HG03039 (cell line): ENCODE results near the gene SLC35E3.
A peak's percentile ranks its signal among the peaks of the same experiment; 100 is the strongest.

Experiments
- ATAC-seq: cut with Tn5 transposase; IDR thresholded peaks from one replicate; pipeline ENCODE4 v1.9.1; 2021; ENCODE audit warnings: mild to moderate bottlenecking, moderate library complexity; ENCODE audit not compliant: unreplicated experiment

SLC35E3 gene

GRCh38 chr12:68769941-68770340 lies 24.0 kb downstream of the SLC35E3 start:
- no peak for ATAC-seq

- ATAC-seq: no peak
Observed at GRCh38 chr12:68771223-68771925, 25.4 kb downstream of the SLC35E3 start.

- no peak for ATAC-seq
Observed at GRCh38 chr12:68772714-68773113, 26.7 kb downstream of the SLC35E3 start.

GRCh38 chr12:68773582-68773981 lies 27.6 kb downstream of the SLC35E3 start:
- ATAC-seq: no peak

- no peak for ATAC-seq
Observed at GRCh38 chr12:68775121-68775630, 29.2 kb downstream of the SLC35E3 start.

GRCh38 chr12:68776976-68777610 lies 31.1 kb downstream of the SLC35E3 start:
- ATAC-seq: no peak

- no peak for ATAC-seq
Observed at GRCh38 chr12:68779280-68779679, 33.3 kb downstream of the SLC35E3 start.

GRCh38 chr12:68780731-68781130 lies 34.8 kb downstream of the SLC35E3 start:
- no peak for ATAC-seq

- no peak for ATAC-seq
Observed at GRCh38 chr12:68781728-68782127, 35.8 kb downstream of the SLC35E3 start.

GRCh38 chr12:68784015-68784414 lies 38.0 kb downstream of the SLC35E3 start:
- ATAC-seq: no peak

- no peak for ATAC-seq
Observed at GRCh38 chr12:68785358-68785757, 39.4 kb downstream of the SLC35E3 start.

- no peak for ATAC-seq
Observed at GRCh38 chr12:68785823-68786222, 39.8 kb downstream of the SLC35E3 start.

GRCh38 chr12:68786929-68787328 lies 41.0 kb downstream of the SLC35E3 start:
- ATAC-seq: no peak

GRCh38 chr12:68788554-68789143 lies 42.7 kb downstream of the SLC35E3 start:
- no peak for ATAC-seq

- no peak for ATAC-seq
Observed at GRCh38 chr12:68789144-68789878, 43.3 kb downstream of the SLC35E3 start.

- ATAC-seq: no peak
Observed at GRCh38 chr12:68790081-68790951, 44.3 kb downstream of the SLC35E3 start.

GRCh38 chr12:68790952-68791234 lies 44.9 kb downstream of the SLC35E3 start:
- ATAC-seq: no peak

- no peak for ATAC-seq
Observed at GRCh38 chr12:68791897-68792481, 46.0 kb downstream of the SLC35E3 start.

- peak; percentile 93 for ATAC-seq
Observed at GRCh38 chr12:68792952-68793351, 47.0 kb downstream of the SLC35E3 start.

GRCh38 chr12:68793436-68793835 lies 47.5 kb downstream of the SLC35E3 start:
- no peak for ATAC-seq
